ENCODE measurements around the gene TBC1D1. TPM values are rescaled to one million over a fixed set of nuclear protein-coding genes. Genes with fewer than 3 reads are reported as not detected.

The TBC1D1 gene
- total RNA-seq, 4 donors from 2014 or later = 122 to 258 (median 139) TPM

DNA sequence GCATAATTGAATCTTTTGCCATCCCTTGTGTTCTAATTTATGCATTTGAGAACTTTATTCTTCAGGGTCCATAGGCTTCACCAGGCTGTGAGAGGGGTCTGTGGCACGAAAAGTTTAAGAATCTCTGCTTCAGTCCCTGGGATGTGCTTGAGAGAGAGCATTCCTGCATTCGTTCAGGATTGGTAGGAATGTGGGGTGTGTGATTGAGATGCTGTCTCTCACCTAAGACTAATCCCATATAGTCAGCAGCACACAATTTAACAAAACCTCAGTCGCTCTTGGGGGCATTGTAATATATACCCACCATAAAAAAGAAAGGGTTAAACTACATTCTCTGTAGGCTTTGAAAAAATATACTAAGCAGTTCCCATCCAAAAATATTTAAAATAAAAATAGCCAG is 111.0 kb downstream of the TBC1D1 start:
- Histone ChIP-seq H3K27ac (no peak overlapping the region), H3K27me3 (no peaks in the 10 kb centered on the region), H3K4me1 (peaks cover 9 to 43% (median 29%) of the 10 kb centered on the region in 4 donors), H3K4me3 (no peak overlapping the region), H3K9me3 (no peaks in the 10 kb centered on the region), H3K36me3 (no peaks in the 10 kb centered on the region)
- 88 to 93% methylated on average over 2 to 3 of the region's 3 CpGs for WGBS, 2 donors (ENCODE audit: low coverage in 1 of 2)
- in situ Hi-C loops (cut with MboI; ENCODE audit: low pct_ligation_motif_present in 1 of 4, low pct_unique_long_range_greater_than_20kb in 1 of 4, low sequenced_read_pairs in 3 of 4) (loop anchor here in 1 of 4 donors (25.0 kb wide), 1 partner anchor 115 kb away; the partner anchor contains the start of gene TBC1D1), intact Hi-C loops (cut with DNase I; ENCODE audit: low total_unique reads) (no loop called here)
- no peak for DNase-seq
- no peak for TF ChIP-seq POLR2A (IDR thresholded peaks at IDR 0.05)
- no peak for TF ChIP-seq POLR2AphosphoS5 (IDR thresholded peaks at IDR 0.05)
- TF ChIP-seq, protein P1, sequence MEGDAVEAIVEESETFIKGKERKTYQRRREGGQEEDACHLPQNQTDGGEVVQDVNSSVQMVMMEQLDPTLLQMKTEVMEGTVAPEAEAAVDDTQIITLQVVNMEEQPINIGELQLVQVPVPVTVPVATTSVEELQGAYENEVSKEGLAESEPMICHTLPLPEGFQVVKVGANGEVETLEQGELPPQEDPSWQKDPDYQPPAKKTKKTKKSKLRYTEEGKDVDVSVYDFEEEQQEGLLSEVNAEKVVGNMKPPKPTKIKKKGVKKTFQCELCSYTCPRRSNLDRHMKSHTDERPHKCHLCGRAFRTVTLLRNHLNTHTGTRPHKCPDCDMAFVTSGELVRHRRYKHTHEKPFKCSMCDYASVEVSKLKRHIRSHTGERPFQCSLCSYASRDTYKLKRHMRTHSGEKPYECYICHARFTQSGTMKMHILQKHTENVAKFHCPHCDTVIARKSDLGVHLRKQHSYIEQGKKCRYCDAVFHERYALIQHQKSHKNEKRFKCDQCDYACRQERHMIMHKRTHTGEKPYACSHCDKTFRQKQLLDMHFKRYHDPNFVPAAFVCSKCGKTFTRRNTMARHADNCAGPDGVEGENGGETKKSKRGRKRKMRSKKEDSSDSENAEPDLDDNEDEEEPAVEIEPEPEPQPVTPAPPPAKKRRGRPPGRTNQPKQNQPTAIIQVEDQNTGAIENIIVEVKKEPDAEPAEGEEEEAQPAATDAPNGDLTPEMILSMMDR (IDR thresholded peaks at IDR 0.05) = no peak
- no peak for TF ChIP-seq EP300 (IDR thresholded peaks at IDR 0.05; ENCODE audit: low read depth)

GRCh38 chr4:38002451-38003071 is 111.7 kb downstream of the TBC1D1 start:
- 68 to 95% methylated on average over 3 of the region's 3 CpGs for WGBS, 2 donors (ENCODE audit: low coverage in 1 of 2)
- TF ChIP-seq, protein P1 (IDR thresholded peaks at IDR 0.05) = no peak
- TF ChIP-seq EP300 (IDR thresholded peaks at IDR 0.05; ENCODE audit: low read depth) = no peak
- Histone ChIP-seq H3K27me3 (no peaks in the 10 kb centered on the region), H3K4me3 (no peak overlapping the region), H3K9me3 (no peaks in the 10 kb centered on the region), H3K36me3 (no peaks in the 10 kb centered on the region), H3K4me1 (peaks cover 9 to 40% (median 28%) of the 10 kb centered on the region in 4 donors), H3K27ac (peak overlapping the region in 3 of 4 donors; percentile 66 to 73 (median 67))
- in situ Hi-C loops (cut with MboI; ENCODE audit: low pct_ligation_motif_present in 1 of 4, low pct_unique_long_range_greater_than_20kb in 1 of 4, low sequenced_read_pairs in 3 of 4) (loop anchor here in 1 of 4 donors (25.0 kb wide), 1 partner anchor 115 kb away; the partner anchor contains the start of gene TBC1D1), intact Hi-C loops (cut with DNase I; ENCODE audit: low total_unique reads) (no loop called here)
- no peak for DNase-seq

DNA sequence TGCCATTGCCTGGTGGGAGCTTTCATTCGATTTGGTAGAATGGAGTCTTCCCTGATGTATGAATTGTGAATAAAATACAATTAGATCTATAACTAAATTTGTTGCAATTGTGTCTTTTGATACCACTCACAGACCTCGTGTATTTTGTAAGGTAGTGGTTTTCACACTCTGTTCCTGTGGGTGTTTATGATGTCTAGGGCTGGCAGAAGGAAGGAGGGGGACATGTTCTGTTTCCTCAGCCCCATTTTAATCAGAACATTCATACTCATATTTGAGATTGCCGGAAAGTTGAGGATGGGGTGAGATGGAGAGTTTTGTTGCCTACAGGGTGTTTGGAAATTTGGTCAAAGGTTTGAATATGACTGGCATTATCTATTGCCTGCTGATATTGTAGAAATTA is 112.2 kb downstream of the TBC1D1 start:
- no peak for DNase-seq
- WGBS, 2 donors (ENCODE audit: low coverage in 1 of 2) = 74 to 87% methylated on average over 3 of the region's 3 CpGs

GRCh38 chr4:38003628-38004027 is 112.7 kb downstream of the TBC1D1 start:
- in situ Hi-C loops (cut with MboI; ENCODE audit: low pct_ligation_motif_present in 1 of 4, low pct_unique_long_range_greater_than_20kb in 1 of 4, low sequenced_read_pairs in 3 of 4) = loop anchor here in 1 of 4 donors (25.0 kb wide), 1 partner anchor 116 kb away; the partner anchor contains the start of gene TBC1D1
- H3K4me1 ChIP-seq = peaks cover 9 to 42% (median 28%) of the 10 kb centered on the region in 4 donors

More for the DNA sequence above, 112.2 kb downstream of the TBC1D1 start:
- Histone ChIP-seq H3K9me3 (no peaks in the 10 kb centered on the region), H3K27ac (peak overlapping the region in 3 of 4 donors; percentile 66 to 73 (median 67)), H3K36me3 (no peaks in the 10 kb centered on the region), H3K4me3 (no peak overlapping the region), H3K4me1 (peaks cover 9 to 40% (median 27%) of the 10 kb centered on the region in 4 donors), H3K27me3 (no peaks in the 10 kb centered on the region)
- intact Hi-C loops (cut with DNase I; ENCODE audit: low total_unique reads) = no loop called here
- in situ Hi-C loops (cut with MboI; ENCODE audit: low pct_ligation_motif_present in 1 of 4, low pct_unique_long_range_greater_than_20kb in 1 of 4, low sequenced_read_pairs in 3 of 4) = loop anchor here in 1 of 4 donors (25.0 kb wide), 1 partner anchor 116 kb away; the partner anchor contains the start of gene TBC1D1
- TF ChIP-seq POLR2AphosphoS5 (IDR thresholded peaks at IDR 0.05) (no peak), EP300 (IDR thresholded peaks at IDR 0.05; ENCODE audit: low read depth) (no peak), POLR2A (IDR thresholded peaks at IDR 0.05) (no peak)
- TF ChIP-seq, protein P1 (IDR thresholded peaks at IDR 0.05) = no peak

More at GRCh38 chr4:38003628-38004027, 112.7 kb downstream of the TBC1D1 start:
- intact Hi-C loops (cut with DNase I; ENCODE audit: low total_unique reads) = no loop called here
- no peaks in the 10 kb centered on the region for H3K9me3 ChIP-seq
- no peak for DNase-seq
- no peak overlapping the region for H3K4me3 ChIP-seq
- H3K36me3 ChIP-seq = no peaks in the 10 kb centered on the region
- H3K27me3 ChIP-seq = no peaks in the 10 kb centered on the region
- peak overlapping the region; percentile 23 to 73 (median 66) for H3K27ac ChIP-seq
- TF ChIP-seq, protein P1 (IDR thresholded peaks at IDR 0.05) = no peak
- no peak for TF ChIP-seq EP300 (IDR thresholded peaks at IDR 0.05; ENCODE audit: low read depth)
- TF ChIP-seq POLR2A (IDR thresholded peaks at IDR 0.05) = no peak
- no peak for TF ChIP-seq POLR2AphosphoS5 (IDR thresholded peaks at IDR 0.05)
- WGBS, 2 donors (ENCODE audit: low coverage in 1 of 2) = 93% methylated on average over 1 of the region's 1 CpG; no CpG with 5 or more reads in 1 of the 2 donors

Measured in transverse colon (tissue), 4 donors.